ENCODE measurements around the gene NFKBIA.

Gene NFKBIA

GRCh38 chr14:35353409-35354172, 51.0 kb downstream of the NFKBIA start:
- no peak overlapping the region for H3K4me3 ChIP-seq (replicated peaks; ENCODE audit: low read depth, low read length)
- DNase-seq (ENCODE audit: extremely low read depth, insufficient read length), result no peak
- H3K27me3 ChIP-seq (replicated peaks; ENCODE audit: control insufficient read depth, insufficient read depth, low read length), result no peaks in the 10 kb centered on the region
- no peaks in the 10 kb centered on the region for H3K36me3 ChIP-seq (ENCODE audit: control insufficient read depth, insufficient read depth, low read length)
- TF ChIP-seq CTCF (IDR thresholded peaks at IDR 0.05; ENCODE audit: insufficient read depth, low read length, poor library complexity, severe bottlenecking), result no peak

- Histone ChIP-seq H3K4me3 (replicated peaks; ENCODE audit: low read depth, low read length) (no peak overlapping the region), H3K36me3 (ENCODE audit: control insufficient read depth, insufficient read depth, low read length) (no peaks in the 10 kb centered on the region), H3K27me3 (replicated peaks; ENCODE audit: control insufficient read depth, insufficient read depth, low read length) (no peaks in the 10 kb centered on the region)
- TF ChIP-seq CTCF (IDR thresholded peaks at IDR 0.05; ENCODE audit: insufficient read depth, low read length, poor library complexity, severe bottlenecking), result no peak
- no peak for DNase-seq (ENCODE audit: extremely low read depth, insufficient read length)
Observed at GRCh38 chr14:35352274-35353233, 52.0 kb downstream of the NFKBIA start.

GRCh38 chr14:35351897-35352273, 52.7 kb downstream of the NFKBIA start:
- TF ChIP-seq CTCF (IDR thresholded peaks at IDR 0.05; ENCODE audit: insufficient read depth, low read length, poor library complexity, severe bottlenecking), result no peak
- Histone ChIP-seq H3K36me3 (ENCODE audit: control insufficient read depth, insufficient read depth, low read length) (no peaks in the 10 kb centered on the region), H3K27me3 (replicated peaks; ENCODE audit: control insufficient read depth, insufficient read depth, low read length) (no peaks in the 10 kb centered on the region), H3K4me3 (replicated peaks; ENCODE audit: low read depth, low read length) (no peak overlapping the region)
- no peak for DNase-seq (ENCODE audit: extremely low read depth, insufficient read length)
